ENCODE measurements around the gene ARID5B.
A peak's percentile ranks its signal among the peaks of the same experiment; 100 is the strongest.

The ARID5B gene, protein sequence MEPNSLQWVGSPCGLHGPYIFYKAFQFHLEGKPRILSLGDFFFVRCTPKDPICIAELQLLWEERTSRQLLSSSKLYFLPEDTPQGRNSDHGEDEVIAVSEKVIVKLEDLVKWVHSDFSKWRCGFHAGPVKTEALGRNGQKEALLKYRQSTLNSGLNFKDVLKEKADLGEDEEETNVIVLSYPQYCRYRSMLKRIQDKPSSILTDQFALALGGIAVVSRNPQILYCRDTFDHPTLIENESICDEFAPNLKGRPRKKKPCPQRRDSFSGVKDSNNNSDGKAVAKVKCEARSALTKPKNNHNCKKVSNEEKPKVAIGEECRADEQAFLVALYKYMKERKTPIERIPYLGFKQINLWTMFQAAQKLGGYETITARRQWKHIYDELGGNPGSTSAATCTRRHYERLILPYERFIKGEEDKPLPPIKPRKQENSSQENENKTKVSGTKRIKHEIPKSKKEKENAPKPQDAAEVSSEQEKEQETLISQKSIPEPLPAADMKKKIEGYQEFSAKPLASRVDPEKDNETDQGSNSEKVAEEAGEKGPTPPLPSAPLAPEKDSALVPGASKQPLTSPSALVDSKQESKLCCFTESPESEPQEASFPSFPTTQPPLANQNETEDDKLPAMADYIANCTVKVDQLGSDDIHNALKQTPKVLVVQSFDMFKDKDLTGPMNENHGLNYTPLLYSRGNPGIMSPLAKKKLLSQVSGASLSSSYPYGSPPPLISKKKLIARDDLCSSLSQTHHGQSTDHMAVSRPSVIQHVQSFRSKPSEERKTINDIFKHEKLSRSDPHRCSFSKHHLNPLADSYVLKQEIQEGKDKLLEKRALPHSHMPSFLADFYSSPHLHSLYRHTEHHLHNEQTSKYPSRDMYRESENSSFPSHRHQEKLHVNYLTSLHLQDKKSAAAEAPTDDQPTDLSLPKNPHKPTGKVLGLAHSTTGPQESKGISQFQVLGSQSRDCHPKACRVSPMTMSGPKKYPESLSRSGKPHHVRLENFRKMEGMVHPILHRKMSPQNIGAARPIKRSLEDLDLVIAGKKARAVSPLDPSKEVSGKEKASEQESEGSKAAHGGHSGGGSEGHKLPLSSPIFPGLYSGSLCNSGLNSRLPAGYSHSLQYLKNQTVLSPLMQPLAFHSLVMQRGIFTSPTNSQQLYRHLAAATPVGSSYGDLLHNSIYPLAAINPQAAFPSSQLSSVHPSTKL

DNA sequence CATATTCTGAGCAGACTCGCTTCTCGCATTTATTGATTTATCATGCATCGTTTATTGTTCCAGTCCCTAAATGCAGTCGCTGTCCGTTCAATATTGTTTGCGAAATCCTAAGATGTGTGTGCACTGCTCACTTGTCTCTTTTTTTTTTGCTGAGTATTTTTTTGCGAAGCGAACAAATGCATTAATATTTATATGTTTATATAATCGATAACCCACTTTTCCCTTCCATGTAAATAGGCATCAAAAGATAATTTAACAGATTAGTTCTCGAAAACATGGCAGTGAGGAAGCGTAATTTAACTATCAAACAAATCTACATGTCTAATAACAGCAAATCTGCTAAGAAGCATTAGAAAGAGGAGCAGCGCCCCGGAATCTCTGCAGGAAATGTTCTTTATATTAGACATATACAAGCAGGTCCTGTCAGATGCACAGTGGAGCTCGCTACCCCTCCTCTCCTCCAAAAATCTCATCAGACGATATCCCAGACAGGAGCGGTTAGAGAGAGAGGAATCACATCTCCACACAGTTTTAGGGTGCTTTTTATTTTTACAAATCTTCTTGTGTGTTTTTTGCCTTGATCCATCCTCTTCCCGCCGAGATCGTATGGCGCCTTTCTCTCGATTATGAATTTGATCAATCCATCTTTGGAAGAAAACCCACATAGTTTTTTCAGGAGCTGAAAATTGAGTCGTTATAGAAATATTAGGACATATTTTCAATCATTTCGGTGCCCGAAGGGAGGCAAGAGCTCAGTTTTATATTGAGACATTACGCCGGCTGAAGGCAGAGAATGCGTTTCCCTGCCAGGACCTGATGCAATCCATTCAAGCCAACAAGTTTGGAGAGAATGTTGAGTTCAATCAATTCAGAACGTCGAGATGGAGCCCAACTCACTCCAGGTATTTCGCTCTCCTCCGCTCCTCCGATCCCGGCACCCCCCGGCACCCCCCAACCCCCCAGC lies at the start of gene ARID5B:
TSS of gene ARID5B (plus strand) at position 871 of the 964 bp plus-strand sequence. CDS start at position 882, 11 bp downstream.
- DNase-seq, result peak in 39 of 56 donors; percentile 4 to 64 (median 22)

DNA sequence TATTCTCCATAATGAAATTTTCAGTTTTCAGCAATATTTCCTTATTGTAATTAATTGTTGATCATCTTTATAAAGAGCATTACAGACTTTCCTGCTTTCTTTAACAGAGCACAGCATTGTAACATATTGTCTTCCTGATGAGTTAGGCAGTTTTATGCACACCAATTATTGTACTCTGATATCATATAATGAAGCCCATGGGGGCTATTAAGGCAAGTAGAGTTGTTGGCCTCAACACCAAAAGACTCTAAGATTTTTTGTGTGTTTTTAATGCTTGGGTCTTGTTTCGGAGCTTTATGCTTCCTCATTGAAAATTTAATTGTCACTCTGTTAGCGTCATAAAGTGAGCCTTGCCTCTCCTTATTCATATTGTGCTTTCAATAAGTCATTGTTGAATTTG lies 49.2 kb upstream of the ARID5B start:
- DNase-seq, result no peak

DNA sequence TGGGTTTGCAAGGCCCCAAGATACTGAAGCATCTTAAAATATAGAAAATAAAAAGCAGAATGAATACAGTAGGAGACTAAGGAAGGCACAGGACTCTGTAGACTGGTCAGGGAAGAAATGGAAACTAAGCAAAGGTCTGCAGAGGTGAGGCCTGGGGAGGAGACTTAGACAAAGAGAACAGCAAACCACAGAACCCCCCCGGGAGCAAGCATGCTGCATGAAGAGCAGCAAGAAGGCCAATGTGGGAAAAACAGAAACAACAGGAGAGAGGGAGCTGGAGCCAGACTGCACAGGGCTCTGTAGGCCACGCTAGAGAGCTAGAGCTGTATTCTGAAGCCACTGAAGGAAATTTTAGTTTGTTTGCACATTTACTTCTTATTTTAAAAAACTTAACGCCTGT lies 45.7 kb upstream of the ARID5B start:
- no peak for DNase-seq

DNA sequence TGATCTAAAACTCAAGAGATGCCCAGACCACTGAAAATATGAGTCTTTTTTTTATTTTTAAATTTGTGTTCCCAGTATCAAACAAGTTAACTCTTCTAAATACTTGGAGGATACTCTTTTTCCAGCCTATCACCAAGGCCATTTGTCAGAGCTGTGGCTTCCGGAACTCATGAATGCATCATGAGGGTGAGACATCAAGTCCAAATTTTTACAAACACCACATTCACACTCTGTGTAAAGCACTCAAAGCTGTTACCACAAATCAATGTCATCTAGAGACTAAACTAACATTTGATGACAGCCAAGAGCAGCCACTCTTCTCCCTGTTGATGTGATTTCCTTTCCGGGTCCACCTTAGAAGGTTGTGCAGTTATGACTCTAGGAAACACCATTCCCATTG lies 43.8 kb upstream of the ARID5B start:
- DNase-seq, result no peak

DNA sequence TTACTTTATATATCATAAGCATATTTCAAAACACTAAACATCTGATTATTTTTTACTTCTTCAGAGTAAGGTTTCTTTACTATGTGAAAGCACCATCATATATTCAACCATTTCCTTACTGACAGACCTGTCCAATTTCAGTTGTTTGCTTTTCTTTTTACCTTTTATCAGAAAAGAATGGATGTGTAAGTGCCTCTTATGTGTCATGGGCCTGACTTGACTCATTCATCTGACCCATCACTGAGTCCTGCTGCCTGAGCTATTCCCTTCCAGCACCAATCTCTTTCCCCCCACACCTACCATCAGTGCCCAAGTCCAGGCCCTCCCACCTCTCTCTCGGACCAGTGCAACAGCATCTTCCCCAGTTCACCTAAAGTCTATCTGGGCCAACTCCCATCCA lies 41.7 kb upstream of the ARID5B start:
- DNase-seq, result no peak

DNA sequence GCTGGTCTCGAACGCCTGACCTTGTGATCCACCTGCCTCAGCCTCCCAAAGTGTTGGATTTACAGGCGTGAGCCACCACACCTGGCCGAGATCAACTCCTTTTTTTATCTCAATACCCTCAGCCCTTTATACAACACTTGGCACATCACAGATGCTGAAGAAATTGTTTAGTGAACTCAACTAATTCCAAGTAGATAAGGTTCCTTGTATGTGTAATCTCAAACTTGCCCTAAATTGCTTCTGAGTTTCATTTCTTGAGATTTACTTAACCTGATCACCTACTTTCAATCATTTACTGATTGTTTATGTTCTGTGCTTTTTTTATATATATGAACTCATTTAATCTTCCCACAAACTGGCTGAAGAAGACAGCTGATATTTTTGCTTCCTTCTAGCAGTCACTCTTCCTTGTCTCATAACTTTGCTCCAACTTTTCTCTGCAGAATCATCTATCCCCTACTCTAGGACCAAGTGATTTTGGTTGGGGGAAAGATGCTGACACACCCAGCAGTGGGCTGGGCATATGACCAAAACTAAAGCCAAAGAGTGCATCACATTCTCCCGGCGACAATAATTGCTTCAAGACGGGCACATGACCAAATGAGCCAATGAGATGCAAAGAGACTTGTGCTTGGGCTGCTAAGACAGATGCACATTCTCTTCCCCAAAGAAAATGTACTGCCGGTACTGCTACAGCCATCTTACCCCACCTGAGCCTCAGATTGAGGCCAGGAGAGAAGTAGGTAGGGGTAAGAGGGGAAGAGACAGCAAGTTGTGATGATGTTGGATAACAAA lies 40.3 kb upstream of the ARID5B start:
- no peak for DNase-seq

DNA sequence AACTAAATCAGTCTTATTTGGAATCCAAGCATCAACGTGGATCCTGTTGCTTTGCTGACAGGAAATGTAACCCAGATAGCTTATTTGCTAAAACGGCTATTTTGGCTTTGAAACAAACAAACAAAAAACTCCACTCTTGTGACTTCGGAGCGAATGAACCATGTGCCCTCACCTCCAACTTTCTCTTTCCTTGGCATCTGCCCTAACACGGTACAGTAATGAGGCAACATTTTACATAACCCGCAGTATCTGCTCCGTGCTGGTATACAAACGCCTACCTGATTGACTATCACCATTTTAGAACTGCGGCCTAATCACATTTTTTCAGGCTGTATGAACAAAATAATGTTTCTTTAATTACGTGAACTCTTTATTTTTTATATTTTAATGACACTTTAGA lies 37.5 kb upstream of the ARID5B start:
- DNase-seq, result no peak

DNA sequence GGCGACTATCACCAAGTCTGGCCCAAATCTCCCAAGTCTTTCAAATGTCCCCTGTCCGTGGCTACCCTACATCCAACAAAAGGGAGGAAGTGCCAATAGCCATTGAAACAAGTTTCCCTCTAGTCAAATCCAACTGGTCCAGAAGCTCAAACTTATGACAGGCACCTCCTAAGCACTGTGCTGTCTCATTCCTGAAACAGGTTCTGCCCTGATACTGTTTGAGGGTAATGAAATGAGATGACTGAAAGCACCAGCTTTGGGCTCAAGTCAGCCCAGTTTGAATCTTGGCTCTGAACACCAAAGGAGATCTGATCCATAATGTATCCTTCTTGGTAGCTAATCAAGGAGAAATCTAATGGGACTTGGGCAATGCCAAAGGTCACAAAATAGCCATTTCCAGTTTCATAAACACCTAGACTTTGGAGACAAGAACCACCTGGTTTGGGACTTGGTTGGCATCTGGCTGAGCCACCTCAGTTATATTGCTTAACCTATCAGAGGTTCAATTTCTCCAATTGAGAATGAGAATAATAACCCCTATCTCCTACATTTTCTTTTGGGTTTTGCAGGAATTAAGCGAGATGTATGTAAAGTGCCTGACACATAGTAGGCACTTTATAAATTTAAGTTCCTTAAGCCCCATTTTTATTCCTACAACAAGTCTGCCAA lies 34.7 kb upstream of the ARID5B start:
- no peak for DNase-seq

DNA sequence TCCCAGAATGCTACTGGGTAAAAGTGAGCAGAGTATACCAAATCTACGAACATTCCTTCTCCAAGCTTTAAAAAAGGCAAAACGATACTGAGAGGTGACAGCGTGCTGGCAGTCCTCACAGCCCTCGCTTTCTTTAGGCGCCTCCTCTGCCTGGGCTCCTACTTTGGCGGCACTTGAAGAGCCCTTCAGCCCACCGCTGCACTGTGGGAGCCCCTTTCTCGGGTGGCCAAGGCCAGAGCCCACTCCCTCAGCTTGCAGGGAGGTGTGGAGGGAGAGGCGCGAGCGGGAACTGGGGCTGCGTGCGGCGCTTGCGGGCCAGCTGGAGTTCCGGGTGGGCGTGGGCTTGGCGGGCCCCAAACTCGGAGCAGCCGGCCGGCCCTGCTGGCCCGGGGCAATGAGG lies 34.1 kb upstream of the ARID5B start:
- DNase-seq, result peak in 1 of 56 donors; percentile 33

DNA sequence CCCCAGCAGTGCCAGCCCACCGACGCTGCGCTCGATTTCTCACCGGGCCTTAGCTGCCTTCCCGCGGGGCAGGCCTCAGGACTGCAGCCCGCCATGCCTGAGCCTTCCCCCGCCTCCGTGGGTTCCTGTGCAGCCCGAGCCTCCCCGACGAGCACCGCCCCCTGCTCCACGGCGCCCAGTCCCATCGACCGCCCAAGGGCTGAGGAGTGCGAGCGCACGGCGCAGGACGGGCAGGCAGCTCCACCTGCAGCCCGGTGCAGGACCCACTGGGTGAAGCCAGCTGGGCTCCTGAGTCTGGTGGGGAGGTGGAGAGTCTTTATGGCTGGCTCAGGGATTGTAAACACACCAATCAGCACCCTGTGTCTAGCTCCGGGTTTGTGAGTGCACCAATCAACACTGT lies 33.7 kb upstream of the ARID5B start:
- peak in 6 of 56 donors; percentile 2 to 33 (median 4) for DNase-seq

DNA sequence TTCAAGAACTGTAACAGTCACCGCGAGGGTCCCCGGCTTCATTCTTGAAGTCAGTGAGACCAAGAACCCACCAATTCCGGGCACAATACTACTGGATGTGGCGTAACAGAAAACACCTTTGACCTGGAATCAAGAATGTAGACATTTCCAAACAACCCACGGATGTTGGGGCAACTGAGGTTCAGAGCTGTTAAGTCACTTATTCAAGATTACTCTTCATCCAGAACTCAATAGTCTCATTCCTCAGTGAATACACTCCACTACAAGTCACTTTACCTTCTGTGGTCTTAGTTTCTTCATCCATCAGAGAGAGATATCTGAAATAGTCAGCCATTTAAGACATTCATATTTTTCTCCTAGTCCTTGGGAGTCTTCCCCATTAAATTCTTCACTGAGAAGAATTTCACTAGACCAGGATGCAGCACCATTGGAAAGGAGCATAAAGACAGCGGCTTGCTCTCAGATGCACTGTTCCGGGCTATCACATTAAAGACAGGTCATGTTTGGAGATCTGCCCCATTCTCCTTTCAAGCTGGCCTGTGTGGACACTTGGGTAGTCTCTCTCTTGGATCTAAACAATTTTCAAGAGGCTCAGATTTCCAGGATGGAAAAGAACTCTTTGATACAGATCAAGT lies 32.3 kb upstream of the ARID5B start:
- DNase-seq, result no peak

DNA sequence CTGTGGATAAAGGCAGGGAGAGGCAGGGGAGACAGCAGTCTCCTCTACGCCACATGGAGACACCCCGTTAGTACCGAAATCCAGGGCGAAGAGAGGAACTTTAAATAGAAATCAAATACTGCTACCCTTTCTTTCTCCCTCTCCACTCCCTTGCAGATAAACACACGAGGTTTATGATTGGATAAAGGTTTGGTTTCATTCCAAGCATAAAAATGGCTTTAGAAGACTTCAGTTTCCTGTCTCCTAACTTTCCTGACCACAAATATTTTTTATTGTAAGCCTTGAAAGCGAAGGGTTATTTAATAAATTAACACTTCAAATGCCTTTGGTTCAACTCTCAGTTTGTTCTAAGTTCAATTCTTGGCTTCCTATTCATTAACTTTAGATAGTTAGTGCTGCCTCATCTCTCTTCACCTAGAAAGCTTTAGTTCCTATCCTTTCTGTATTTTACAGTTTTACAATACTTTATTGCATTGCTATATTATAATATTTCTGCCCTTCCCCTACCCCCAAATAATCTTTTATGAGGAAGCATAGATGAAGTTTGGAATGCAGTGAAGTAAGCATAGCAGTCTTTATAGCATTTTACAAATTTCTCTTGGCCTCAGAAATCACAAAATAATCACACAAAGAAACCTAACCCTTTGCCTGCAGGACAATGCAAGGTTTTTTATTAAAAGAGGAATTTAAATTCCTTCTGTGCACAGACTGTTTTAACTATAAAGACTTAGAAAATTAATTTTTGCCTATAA lies 31.5 kb upstream of the ARID5B start:
- no peak for DNase-seq

DNA sequence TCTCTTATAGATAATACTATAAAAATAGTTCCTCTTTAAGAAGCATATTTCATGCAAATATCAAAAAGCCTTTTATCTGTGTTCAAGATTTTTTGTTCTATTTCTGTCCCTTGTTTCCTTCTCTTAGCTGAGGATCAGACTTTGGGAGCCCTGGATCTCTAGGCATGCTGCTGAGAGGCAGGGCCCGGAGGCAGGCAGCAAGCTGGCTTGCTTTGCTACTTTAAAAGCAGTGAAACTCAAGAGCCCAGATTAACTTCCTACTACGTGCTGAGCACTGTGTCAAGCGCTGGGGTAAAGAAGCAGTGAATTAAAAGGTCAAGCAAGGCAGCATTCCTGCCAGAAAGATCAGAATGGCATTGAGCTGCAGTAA lies 31.0 kb upstream of the ARID5B start:
- DNase-seq, result no peak

DNA sequence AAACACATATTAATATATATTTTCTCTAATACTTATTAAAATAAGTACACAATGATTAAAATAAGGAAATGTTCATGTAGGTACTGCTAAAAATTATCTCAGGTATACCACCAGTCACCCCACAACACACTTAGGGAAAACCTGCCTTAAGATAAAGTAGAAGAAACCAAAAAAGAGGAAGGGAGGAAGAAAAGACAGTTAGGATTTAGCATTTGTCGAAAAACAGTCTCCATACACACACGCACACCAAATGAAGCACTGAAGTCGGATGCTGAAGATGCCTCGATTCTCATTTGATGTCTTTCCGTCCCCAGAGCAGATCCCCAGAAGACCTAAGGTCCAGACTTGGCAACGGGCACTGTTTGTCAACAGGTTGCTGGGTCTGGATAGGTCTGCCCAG lies 30.0 kb upstream of the ARID5B start:
- DNase-seq, result no peak

DNA sequence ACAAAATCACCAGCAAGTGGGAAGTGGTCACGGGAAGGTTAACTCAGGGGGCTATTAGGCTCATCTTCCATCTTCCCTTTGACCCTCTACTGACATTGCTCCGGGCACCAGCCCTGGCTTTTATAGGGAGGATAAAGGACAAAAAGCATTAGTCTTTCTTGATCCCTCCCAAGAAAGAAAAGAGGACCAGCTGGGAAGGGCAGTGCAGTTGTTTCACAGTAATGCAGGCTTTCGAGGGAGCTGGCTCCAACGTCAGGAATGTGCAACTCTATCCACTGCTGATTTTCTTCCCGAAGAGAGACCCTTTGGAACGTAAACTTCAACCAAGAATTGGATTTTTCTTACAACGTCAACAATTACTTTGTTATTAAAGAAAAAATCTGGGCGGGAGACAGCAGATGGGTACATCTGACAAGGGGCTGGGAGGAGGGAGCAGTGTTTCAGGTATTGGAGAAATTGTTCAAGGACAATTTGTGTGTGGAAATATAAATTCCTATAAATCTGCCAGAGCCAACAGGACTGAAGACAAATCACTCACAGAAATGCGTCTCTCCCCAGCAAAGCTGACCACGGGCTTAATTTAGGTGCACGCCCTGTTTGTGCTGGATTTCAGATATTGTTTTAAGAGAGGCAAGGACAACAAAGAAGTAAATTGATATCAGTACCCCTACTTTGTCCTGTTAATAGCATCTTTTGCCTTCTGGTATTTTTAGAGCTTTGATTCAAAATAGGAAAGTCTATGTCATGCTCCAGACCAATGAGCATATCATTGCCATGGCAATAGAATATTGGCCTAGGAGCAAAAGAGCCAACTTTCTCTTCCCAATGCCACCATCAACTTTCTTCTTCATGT lies 23.4 kb upstream of the ARID5B start:
- no peak for DNase-seq

DNA sequence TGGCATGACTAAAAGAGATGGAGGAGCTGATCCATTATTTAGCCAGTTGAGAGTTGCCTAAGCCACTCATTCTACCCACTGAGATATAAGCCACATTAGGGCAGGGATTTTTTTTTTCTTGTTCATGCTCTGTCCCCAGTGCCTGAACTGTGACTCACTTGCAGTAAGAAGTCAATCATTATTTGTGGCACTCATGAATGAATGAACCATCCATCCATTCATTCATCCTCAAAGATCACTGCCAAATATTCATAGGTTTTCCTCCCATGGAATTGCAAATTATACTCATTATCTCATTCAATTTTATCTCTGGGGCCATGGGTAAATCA lies 22.8 kb upstream of the ARID5B start:
- no peak for DNase-seq

Measured in amygdala (tissue), 56 donors.